Spleen (tissue), 11 donors: Measurements from ENCODE around the gene THSD4. TPM values are rescaled to one million over a fixed set of nuclear protein-coding genes. Genes with fewer than 3 reads are reported as not detected.

Experiments used
- DNase-seq: peaks from one replicate; pipeline ENCODE4 v3.0.0-alpha.2; 2020
- H3K27ac ChIP-seq, 8 donors: fragments of 200-600 bp; sonication (generic) in 7 of 8; 1 replicate in 4 of 8; 2 replicates in 4 of 8; pipeline versions ENCODE4 v1.5.0 to v1.8.0; 2016 to 2021; ENCODE audit warnings: inconsistent platforms in 4 of 8, mild to moderate bottlenecking in 4 of 8, moderate library complexity in 1 of 8
- H3K27me3 ChIP-seq, 7 donors: fragments of 200-600 bp; sonication (generic) in 6 of 7; replicated peaks in 1 of 7; 1 replicate in 4 of 7; 2 replicates in 3 of 7; pipeline versions ENCODE4 v1.5.0 to v1.8.0; 2016 to 2021; ENCODE audit warnings: inconsistent platforms in 3 of 7, mild to moderate bottlenecking in 1 of 7
- H3K36me3 ChIP-seq, 6 donors: fragments of 200-600 bp; sonication (generic) in 5 of 6; 1 replicate in 4 of 6; 2 replicates in 2 of 6; pipeline versions ENCODE4 v1.5.0 to v1.8.0; 2016 to 2021; ENCODE audit warnings: inconsistent platforms in 2 of 6
- H3K4me1 ChIP-seq, 6 donors: fragments of 200-600 bp; sonication (generic) in 5 of 6; 1 replicate in 3 of 6; 2 replicates in 3 of 6; pipeline versions ENCODE4 v1.5.0 to v1.8.0; 2016 to 2021; ENCODE audit warnings: inconsistent platforms in 3 of 6
- H3K4me3 ChIP-seq, 8 donors: fragments of 200-600 bp; sonication (generic) in 7 of 8; 1 replicate in 4 of 8; 2 replicates in 4 of 8; pipeline versions ENCODE4 v1.5.0 to v1.8.0; 2016 to 2021; ENCODE audit warnings: inconsistent platforms in 4 of 8, mild to moderate bottlenecking in 4 of 8, moderate library complexity in 2 of 8
- H3K9me3 ChIP-seq, 8 donors: fragments of 200-600 bp; sonication (generic) in 7 of 8; 1 replicate in 4 of 8; 2 replicates in 4 of 8; pipeline versions ENCODE4 v1.5.0 to v1.8.0; 2016 to 2021; ENCODE audit warnings: inconsistent platforms in 4 of 8
- POLR2A ChIP-seq, 3 donors: fragments of 450-650 bp; IDR thresholded peaks; one replicate each; pipeline ENCODE4 v1.5.1; 2017; ENCODE audit warnings: antibody characterized with exemption in 3 of 3, mild to moderate bottlenecking in 1 of 3
- POLR2AphosphoS5 ChIP-seq, 3 donors: sonication (generic); formaldehyde crosslinking; IDR thresholded peaks; one replicate each; pipeline ENCODE4 v1.5.1; 2017; ENCODE audit warnings: antibody characterized with exemption in 3 of 3
- WGBS, 5 donors: extraction: QIAGEN DNeasy Blood & Tissue Kit in 3 of 5; methylation state at CpG; one replicate each; pipeline versions ENCODE4 v1.1.5 to v1.1.7; 2013 to 2018; 5-methylcytosine and 5-hydroxymethylcytosine counted together
- intact Hi-C: fragments of 100-400 bp; cut with DNase I; formaldehyde crosslinking; loops from one replicate; pipeline ENCODE4 v1.15.0; 2023; ENCODE audit warnings: low total_unique reads
- polyA plus RNA-seq, 3 donors: library from polyadenylated mRNA; stranded (reverse); fragments of 200-250 nt; gene quantifications; one replicate each; pipeline ENCODE4 v1.2.1, GENCODE V29; 2013
- total RNA-seq, 7 donors: library from RNA; depleted of rRNA in 3 of 7; stranded (reverse); fragments of >200 nt in 3 of 7; fragmentation: NEBNext Ultra II Directional in 4 of 7; extraction: Animal tissue kit (Norgen Biotek cat#: 25700) in 4 of 7; gene quantifications; one replicate each; pipeline versions ENCODE4 v1.1.0 to v1.2.1, GENCODE V29; 2016 to 2021
- TF ChIP-seq, protein P1 (sequence below), 11 experiments: fragments of 200-600 bp in 7 of 11; fragments of 450-650 bp in 4 of 11; sonication (generic) in 4 of 11; IDR thresholded peaks in 8 of 11; conservative IDR thresholded peaks in 3 of 11; 1 replicate in 7 of 11; 2 replicates in 4 of 11; pipeline versions ENCODE4 v1.4.0 to v1.8.0; 2016 to 2021; ENCODE audit warnings: antibody characterized with exemption in 11 of 11, inconsistent platforms in 4 of 11, mild to moderate bottlenecking in 1 of 11
- donor health status: healthy with polysubstance abuse.
- donor health status: DM: no; HTN: no; CAD: no; lungs with moderate emphysema.
- donor health status: DM: no; HTN: no; CAD: no.
- donor health status: Bipolar disorder and iron deficiency.
- donor health status: healthy.
- donor health status: DM: no; HTN: no; CAD: no.
- donor health status: DM: yes; HTN: yes; CAD: no.

THSD4 gene
- total and polyA plus RNA-seq, 10 donors = 0.29 to 11.3 (median 3.4) TPM

DNA sequence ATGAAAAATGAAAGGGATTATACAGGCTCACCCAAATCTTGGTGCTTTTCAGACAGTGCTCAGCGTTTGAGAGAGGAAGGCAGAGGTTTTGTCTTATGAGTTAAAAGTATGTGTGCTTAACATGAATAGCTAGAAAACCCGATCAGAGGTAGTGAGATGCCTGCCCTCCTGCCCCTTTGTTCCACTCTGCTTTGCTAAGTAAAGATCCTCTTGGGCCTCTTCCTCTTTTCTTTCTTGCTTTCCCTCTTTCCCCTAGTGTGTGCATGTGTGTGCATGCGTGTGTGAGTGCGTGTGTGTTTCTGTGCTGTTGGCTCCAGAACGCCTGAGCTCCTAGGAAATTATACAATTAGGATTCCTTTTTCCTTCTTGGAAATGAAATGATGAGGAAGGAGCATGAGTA is 433.8 kb downstream of the THSD4 start:
- no peaks in the 10 kb centered on the region for H3K36me3 ChIP-seq
- DNase-seq = no peak
- intact Hi-C loops = no loop called here
- WGBS, 5 donors = 28 to 52% (median 40%) methylated on average over 5 of the region's 5 CpGs
- TF ChIP-seq POLR2A (IDR thresholded peaks at IDR 0.05) (no peak), POLR2AphosphoS5 (IDR thresholded peaks at IDR 0.05) (no peak)
- TF ChIP-seq, protein P1, sequence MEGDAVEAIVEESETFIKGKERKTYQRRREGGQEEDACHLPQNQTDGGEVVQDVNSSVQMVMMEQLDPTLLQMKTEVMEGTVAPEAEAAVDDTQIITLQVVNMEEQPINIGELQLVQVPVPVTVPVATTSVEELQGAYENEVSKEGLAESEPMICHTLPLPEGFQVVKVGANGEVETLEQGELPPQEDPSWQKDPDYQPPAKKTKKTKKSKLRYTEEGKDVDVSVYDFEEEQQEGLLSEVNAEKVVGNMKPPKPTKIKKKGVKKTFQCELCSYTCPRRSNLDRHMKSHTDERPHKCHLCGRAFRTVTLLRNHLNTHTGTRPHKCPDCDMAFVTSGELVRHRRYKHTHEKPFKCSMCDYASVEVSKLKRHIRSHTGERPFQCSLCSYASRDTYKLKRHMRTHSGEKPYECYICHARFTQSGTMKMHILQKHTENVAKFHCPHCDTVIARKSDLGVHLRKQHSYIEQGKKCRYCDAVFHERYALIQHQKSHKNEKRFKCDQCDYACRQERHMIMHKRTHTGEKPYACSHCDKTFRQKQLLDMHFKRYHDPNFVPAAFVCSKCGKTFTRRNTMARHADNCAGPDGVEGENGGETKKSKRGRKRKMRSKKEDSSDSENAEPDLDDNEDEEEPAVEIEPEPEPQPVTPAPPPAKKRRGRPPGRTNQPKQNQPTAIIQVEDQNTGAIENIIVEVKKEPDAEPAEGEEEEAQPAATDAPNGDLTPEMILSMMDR (IDR thresholded peaks at IDR 0.05 in 8 of 11, conservative IDR thresholded peaks at IDR 0.05 in 3 of 11) = no peak
- H3K27ac ChIP-seq = no peak overlapping the region
- no peaks in the 10 kb centered on the region for H3K4me1 ChIP-seq
- no peaks in the 10 kb centered on the region for H3K9me3 ChIP-seq
- H3K4me3 ChIP-seq = no peak overlapping the region
- H3K27me3 ChIP-seq = peaks cover 0 to 2% (median 0%) of the 10 kb centered on the region in 7 donors

DNA sequence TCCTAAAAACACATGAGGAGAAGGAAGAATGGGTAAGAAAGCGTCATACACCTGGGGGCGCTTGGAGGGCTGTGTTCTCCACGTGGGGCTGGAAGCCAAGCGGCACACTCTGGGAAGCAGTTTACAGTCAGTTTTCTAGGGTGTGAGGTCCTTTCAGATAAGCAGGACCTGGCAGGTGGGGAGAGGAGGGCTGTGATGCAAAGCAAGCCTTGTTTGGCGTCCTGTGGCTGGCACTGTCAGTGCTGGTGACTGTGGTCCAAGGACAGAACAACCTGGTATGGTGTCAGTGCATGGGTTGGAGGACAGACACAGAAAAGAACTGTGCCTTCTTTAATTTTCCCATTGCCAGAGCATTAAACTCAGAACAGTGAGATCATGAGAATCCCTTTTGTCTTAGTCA is 434.4 kb downstream of the THSD4 start:
- WGBS, 5 donors = 60 to 84% (median 79%) methylated on average over 5 of the region's 5 CpGs
- no peaks in the 10 kb centered on the region for H3K9me3 ChIP-seq
- no peak overlapping the region for H3K4me3 ChIP-seq
- H3K36me3 ChIP-seq = no peaks in the 10 kb centered on the region
- no peak for DNase-seq
- H3K4me1 ChIP-seq = no peaks in the 10 kb centered on the region
- H3K27me3 ChIP-seq = peaks cover 0 to 2% (median 0%) of the 10 kb centered on the region in 7 donors
- TF ChIP-seq POLR2A (IDR thresholded peaks at IDR 0.05) (no peak), POLR2AphosphoS5 (IDR thresholded peaks at IDR 0.05) (no peak)
- TF ChIP-seq, protein P1 (IDR thresholded peaks at IDR 0.05 in 8 of 11, conservative IDR thresholded peaks at IDR 0.05 in 3 of 11) = no peak
- intact Hi-C loops = no loop called here
- no peak overlapping the region for H3K27ac ChIP-seq

DNA sequence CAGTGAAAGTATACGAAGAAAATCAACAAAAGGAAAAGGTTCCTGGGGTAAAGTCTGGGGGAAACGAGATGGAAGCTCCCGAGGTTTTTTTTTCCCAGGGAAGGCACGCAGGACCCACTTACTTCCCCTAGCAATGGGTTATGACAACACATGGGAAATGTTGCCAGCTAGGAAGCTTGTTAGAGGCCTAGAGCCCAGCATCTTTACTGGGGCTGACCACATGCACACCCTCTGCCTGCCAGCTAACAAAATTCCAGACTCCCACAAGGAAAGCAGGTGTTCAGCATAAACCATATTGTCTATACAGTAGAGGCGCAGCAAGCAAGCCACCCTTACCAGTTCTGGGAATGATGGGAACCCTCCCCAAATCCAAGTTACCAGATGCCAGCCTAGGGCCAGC is 436.3 kb downstream of the THSD4 start:
- Histone ChIP-seq H3K36me3 (no peaks in the 10 kb centered on the region), H3K27me3 (peaks cover 0 to 2% (median 0%) of the 10 kb centered on the region in 7 donors), H3K27ac (no peak overlapping the region), H3K9me3 (peaks cover 0 to under 1% (median 0%) of the 10 kb centered on the region in 8 donors), H3K4me3 (no peak overlapping the region), H3K4me1 (no peaks in the 10 kb centered on the region)
- DNase-seq = no peak
- TF ChIP-seq POLR2A (IDR thresholded peaks at IDR 0.05) (no peak), POLR2AphosphoS5 (IDR thresholded peaks at IDR 0.05) (no peak)
- TF ChIP-seq, protein P1 (IDR thresholded peaks at IDR 0.05 in 8 of 11, conservative IDR thresholded peaks at IDR 0.05 in 3 of 11) = no peak
- 67 to 80% (median 70%) methylated on average over 5 of the region's 5 CpGs for WGBS, 5 donors
- intact Hi-C loops = no loop called here

DNA sequence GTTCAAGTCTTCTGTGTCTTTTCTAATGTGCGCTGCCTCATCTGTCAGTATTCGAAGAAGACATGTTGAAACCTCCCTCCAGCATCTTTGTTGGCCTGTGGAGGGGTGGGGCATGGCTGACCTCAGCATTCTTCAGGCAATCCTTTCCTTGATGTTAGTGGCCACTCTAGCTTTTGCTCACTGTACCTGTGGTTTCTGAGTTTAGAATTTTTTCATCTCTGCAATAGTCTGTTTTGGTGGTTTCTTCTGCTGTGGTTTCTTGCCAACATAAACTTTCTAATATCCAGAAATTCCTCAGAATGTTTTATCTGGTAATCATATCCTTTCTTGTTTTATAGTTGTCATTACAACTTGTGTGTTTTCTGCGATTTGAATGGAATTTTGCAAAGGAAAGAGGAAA is 443.8 kb downstream of the THSD4 start:
- Histone ChIP-seq H3K27ac (no peak overlapping the region), H3K9me3 (peaks cover 0 to 16% (median 9%) of the 10 kb centered on the region in 8 donors), H3K4me1 (no peaks in the 10 kb centered on the region), H3K36me3 (no peaks in the 10 kb centered on the region), H3K27me3 (no peaks in the 10 kb centered on the region), H3K4me3 (no peak overlapping the region)
- intact Hi-C loops = no loop called here
- TF ChIP-seq POLR2A (IDR thresholded peaks at IDR 0.05) (no peak), POLR2AphosphoS5 (IDR thresholded peaks at IDR 0.05) (no peak)
- TF ChIP-seq, protein P1 (IDR thresholded peaks at IDR 0.05 in 8 of 11, conservative IDR thresholded peaks at IDR 0.05 in 3 of 11) = no peak
- WGBS, 5 donors = 90 to 95% (median 94%) methylated on average over 3 of the region's 3 CpGs
- DNase-seq = no peak
